Left ventricle myocardium superior (tissue), 1 donor: ENCODE measurements around the gene BORCS5. TPM values are rescaled to one million over a fixed set of nuclear protein-coding genes. Genes with fewer than 3 reads are reported as not detected.

Experiments used
- total RNA-seq: library from RNA; stranded (reverse); fragmentation: NEBNext Ultra II Directional; extraction: Animal tissue kit (Norgen Biotek cat#: 25700); gene quantifications from one replicate; pipeline ENCODE4 v1.2.1, GENCODE V29; 2021
- donor health status: DM: no; HTN: yes; CAD: no; lungs with severe emphysema.

BORCS5 gene
- total RNA-seq, 1 donor from 2014 or later = 9.3 TPM

Other genes starting within 250 kb of the BORCS5 start
- 27.3 TPM for gene LRP6, start 90.0 kb upstream of the BORCS5 start, total RNA-seq
- 8.4 TPM for gene MANSC1, start 6.8 kb upstream of the BORCS5 start, total RNA-seq
- 12.9 TPM for gene DUSP16, start 205.8 kb downstream of the BORCS5 start, total RNA-seq